ENCODE measurements around the gene FHL3.

DNA sequence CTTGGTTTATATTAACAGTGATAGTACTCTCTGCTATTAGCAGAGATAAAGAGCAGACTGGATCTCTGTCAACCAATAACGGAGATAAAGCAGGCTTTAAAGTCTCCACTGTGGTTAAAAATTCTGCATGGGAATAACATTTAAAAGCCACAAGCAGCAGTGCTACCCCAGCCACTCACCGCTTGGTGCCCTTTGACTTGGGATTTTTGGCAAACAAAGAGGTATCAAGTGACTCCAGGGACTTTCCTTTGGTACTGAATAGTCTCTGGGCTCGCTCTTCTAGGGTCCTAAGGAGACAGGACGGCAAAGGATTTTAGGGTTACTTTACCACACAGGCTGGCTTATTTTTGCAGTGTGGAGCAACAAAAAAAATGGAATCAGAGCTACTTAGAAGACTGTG is 26.8 kb downstream of the FHL3 start:
- TF ChIP-seq, protein P1, sequence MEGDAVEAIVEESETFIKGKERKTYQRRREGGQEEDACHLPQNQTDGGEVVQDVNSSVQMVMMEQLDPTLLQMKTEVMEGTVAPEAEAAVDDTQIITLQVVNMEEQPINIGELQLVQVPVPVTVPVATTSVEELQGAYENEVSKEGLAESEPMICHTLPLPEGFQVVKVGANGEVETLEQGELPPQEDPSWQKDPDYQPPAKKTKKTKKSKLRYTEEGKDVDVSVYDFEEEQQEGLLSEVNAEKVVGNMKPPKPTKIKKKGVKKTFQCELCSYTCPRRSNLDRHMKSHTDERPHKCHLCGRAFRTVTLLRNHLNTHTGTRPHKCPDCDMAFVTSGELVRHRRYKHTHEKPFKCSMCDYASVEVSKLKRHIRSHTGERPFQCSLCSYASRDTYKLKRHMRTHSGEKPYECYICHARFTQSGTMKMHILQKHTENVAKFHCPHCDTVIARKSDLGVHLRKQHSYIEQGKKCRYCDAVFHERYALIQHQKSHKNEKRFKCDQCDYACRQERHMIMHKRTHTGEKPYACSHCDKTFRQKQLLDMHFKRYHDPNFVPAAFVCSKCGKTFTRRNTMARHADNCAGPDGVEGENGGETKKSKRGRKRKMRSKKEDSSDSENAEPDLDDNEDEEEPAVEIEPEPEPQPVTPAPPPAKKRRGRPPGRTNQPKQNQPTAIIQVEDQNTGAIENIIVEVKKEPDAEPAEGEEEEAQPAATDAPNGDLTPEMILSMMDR (conservative IDR thresholded peaks at IDR 0.05; ENCODE audit: low read depth, low read length): no peak
- TF ChIP-seq EZH2 (IDR thresholded peaks at IDR 0.05; ENCODE audit: borderline replicate concordance, low read depth, low read length, poor library complexity, severe bottlenecking): no peak

Data from A673 (cell line).